ENCODE measurements around the gene CACNA1S.

GRCh38 chr1:201013991-201014815 is 98.0 kb downstream of the CACNA1S start:
- TF ChIP-seq CTCF (IDR thresholded peaks at IDR 0.05) (no peak), ZFX (IDR thresholded peaks at IDR 0.05; ENCODE audit: borderline replicate concordance) (no peak)
